ENCODE measurements around the gene FAAP100. TPM values are rescaled to one million over a fixed set of nuclear protein-coding genes. Genes with fewer than 3 reads are reported as not detected.

The FAAP100 gene
- polyA plus RNA-seq, 1 donor, result 26.9 TPM

DNA sequence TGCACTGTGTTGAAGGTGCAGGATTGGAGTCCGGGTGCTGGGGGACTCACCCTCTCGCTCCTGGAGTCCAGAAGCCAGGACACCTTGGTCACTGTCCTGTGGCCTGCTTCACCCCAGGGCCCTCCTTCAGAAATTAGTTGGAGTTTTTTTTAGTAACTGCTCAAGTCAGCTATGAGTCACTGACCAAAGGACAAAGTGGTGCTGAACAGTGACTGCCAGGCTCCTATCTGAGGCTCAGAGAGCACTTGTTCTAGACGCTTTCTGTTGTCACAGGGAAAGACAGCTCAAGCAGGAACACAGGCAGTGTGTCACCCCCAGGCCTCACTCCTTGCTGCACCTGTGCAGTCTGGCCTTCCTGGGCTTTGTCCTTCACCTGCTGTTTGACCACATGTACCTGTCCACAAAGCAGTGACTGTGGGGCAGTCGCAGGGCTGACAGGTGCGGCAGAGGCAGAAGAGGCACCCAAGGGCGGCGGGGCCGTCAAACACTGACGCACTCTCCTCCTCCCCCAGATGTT is 4.1 kb upstream of the FAAP100 start:
- DNase-seq, result peak; percentile 71 to 86
- peak overlapping the region; percentile 56 for H3K27ac ChIP-seq (ENCODE audit: low read length)

DNA sequence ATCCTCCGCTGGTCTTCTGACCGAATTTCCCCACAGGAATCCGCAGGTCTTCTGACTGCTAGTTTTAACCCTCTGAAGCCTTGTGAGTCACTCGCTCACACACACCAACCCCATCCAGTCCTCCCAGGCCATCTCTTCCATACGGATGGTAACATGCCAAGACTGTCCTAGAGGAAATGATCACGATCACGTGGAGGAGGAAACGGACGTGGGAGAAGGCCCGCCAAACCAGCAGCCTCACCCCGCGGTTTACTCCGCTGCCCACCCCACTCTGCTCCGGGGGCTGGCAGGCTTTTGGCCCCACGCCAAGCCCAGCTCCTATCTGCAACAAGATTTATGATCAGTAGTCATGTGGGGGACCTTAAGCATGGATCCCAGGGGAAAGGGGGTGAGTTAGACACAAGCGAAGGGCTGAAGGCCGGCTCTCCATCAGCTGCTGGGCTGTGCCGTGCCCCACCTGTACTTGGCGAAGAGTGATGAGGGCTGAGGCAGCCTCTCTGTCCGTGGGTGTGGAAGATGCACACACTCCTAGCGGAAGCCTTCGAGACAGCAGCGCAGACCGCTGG is 1.5 kb upstream of the FAAP100 start:
- H3K4me1 ChIP-seq (ENCODE audit: control insufficient read depth, insufficient read depth, low read length), result peaks cover 38% of the 10 kb centered on the region
- peak overlapping the region; percentile 84 for H3K27ac ChIP-seq (ENCODE audit: low read length)
- WGBS (ENCODE audit: insufficient coverage, low lambda C conversion rate), result no CpG with 5 or more reads among the region's 24 CpGs
- peaks cover 36% of the 10 kb centered on the region for H3K36me3 ChIP-seq (ENCODE audit: control insufficient read depth, insufficient read depth, low read length)
- H3K27me3 ChIP-seq (ENCODE audit: control insufficient read depth, insufficient read depth, low read length), result no peaks in the 10 kb centered on the region
- peak in 1 of 2 donors; percentile 60 for DNase-seq
- peaks cover 4% of the 10 kb centered on the region for H3K9me3 ChIP-seq (ENCODE audit: control insufficient read depth, low read depth, low read length)
- H3K4me3 ChIP-seq (ENCODE audit: low read length), result peak overlapping the region; percentile 76

More for the DNA sequence above, 4.1 kb upstream of the FAAP100 start:
- H3K27me3 ChIP-seq (ENCODE audit: control insufficient read depth, insufficient read depth, low read length), result no peaks in the 10 kb centered on the region
- H3K4me1 ChIP-seq (ENCODE audit: control insufficient read depth, insufficient read depth, low read length), result peaks cover 38% of the 10 kb centered on the region
- WGBS (ENCODE audit: insufficient coverage, low lambda C conversion rate), result no CpG with 5 or more reads among the region's 9 CpGs
- H3K4me3 ChIP-seq (ENCODE audit: low read length), result no peak overlapping the region
- H3K36me3 ChIP-seq (ENCODE audit: control insufficient read depth, insufficient read depth, low read length), result peaks cover 34% of the 10 kb centered on the region
- no peaks in the 10 kb centered on the region for H3K9me3 ChIP-seq (ENCODE audit: control insufficient read depth, low read depth, low read length)

DNA sequence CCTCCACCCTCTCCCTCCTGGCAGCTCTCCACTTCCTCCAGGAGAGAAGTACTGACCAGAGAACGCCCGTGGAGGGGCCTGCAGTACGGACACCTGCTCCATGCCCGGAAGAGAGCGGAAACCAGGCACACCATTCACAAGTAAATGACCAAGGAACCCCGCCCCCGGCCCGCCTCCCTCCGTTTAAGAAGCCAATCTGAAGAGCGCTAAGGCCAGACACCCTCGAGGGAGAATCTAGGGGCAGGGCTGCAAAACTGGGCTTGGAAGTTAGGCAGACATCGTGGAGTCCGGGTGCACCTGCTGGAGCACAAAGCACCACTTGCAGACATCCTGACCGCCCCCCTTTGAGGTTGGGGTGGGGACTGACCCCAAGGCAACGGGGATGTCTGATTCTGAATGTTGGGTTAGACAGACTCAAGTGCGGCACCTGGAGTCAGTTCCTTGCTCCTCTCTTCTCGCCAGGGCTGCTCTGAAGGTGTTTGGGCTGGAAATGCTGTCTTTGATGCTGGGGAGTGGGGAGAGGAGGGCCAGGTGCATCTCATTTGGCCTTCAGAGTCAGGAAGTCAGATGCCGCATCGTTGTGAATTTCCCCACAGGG is 964 bp upstream of the FAAP100 start:
- peak overlapping the region; percentile 84 for H3K27ac ChIP-seq (ENCODE audit: low read length)
- peaks cover 35% of the 10 kb centered on the region for H3K36me3 ChIP-seq (ENCODE audit: control insufficient read depth, insufficient read depth, low read length)
- H3K4me3 ChIP-seq (ENCODE audit: low read length), result peak overlapping the region; percentile 76
- H3K27me3 ChIP-seq (ENCODE audit: control insufficient read depth, insufficient read depth, low read length), result no peaks in the 10 kb centered on the region
- peaks cover 38% of the 10 kb centered on the region for H3K4me1 ChIP-seq (ENCODE audit: control insufficient read depth, insufficient read depth, low read length)
- no CpG with 5 or more reads among the region's 19 CpGs for WGBS (ENCODE audit: insufficient coverage, low lambda C conversion rate)
- DNase-seq, result peak; percentile 56 to 85
- peaks cover 4% of the 10 kb centered on the region for H3K9me3 ChIP-seq (ENCODE audit: control insufficient read depth, low read depth, low read length)

DNA sequence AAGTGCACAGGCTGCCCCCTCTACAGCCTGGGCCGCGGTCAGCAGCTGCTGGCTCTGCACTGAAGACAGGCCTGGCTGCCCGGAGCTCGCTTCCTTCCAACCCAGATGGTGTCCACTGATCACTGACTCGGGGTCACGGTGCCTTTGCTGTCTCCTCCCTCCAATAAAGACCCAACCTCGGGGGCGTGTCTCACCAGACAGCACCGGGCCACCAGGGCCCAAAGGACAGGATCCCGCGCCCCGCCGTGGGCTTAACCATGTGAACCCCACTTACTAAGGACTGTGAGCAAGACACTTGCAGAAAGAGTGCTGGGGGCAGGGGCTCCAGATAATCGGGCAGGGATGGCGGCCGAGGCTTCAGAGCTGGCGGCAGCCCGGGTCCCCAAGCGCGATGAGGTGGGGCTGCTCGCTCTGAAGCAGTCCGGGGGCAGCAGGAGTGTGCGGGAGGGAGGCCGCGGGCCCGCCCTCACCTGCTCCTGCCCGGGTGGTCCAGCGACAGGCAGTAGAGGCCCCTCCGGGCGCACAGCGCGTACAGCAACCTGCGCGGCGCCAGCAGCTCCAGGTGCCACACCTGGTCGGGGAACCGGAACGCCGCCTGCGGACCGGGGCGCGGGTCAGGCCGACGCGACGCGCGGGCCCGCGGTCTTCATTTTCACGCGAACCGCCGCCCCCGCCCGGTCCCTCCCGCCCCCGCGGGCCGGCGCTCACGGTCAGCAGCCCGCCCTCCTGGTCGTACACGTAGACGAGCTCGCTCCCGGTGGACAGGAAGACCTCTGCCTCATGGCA is 502 bp downstream of the FAAP100 start:
- peaks cover 27% of the 10 kb centered on the region for H3K4me1 ChIP-seq (ENCODE audit: control insufficient read depth, insufficient read depth, low read length)
- H3K36me3 ChIP-seq (ENCODE audit: control insufficient read depth, insufficient read depth, low read length), result peaks cover 36% of the 10 kb centered on the region
- peaks cover 4% of the 10 kb centered on the region for H3K9me3 ChIP-seq (ENCODE audit: control insufficient read depth, low read depth, low read length)
- WGBS (ENCODE audit: insufficient coverage, low lambda C conversion rate), result no CpG with 5 or more reads among the region's 69 CpGs
- H3K27ac ChIP-seq (ENCODE audit: low read length), result no peak overlapping the region
- peak overlapping the region; percentile 76 for H3K4me3 ChIP-seq (ENCODE audit: low read length)
- no peaks in the 10 kb centered on the region for H3K27me3 ChIP-seq (ENCODE audit: control insufficient read depth, insufficient read depth, low read length)
- DNase-seq, result peak in 1 of 2 donors; percentile 17

DNA sequence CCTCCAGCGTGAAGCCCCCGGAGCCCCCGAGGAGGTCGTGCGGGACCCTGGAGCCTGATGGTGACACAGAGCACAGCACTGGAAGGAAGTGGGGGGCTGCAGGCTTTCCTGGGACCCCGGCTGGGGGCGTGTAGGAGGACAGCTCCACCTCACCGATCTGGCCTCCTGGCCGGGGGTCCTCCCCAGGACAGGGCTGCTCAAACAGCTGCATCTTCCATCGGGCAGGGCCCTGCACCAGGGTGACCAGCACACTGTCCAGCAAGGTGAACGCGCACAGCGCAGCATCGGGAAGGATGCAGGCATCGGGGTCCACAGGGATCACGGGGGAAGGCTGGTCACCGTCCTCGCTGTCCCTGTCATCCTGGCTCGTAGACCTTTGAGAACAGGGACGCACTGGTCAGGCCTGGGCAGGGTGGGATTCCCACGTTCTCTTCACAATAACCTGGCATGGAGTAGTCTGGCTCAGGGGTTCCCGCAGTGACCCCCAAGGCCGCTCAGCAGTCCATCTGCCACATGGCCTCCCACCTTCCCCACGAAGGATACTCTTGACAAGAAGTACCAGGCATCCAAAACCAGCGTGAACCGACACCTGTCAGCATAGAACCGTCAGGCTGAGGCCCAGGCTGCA is 1.2 kb downstream of the FAAP100 start:
- H3K4me1 ChIP-seq (ENCODE audit: control insufficient read depth, insufficient read depth, low read length), result peaks cover 21% of the 10 kb centered on the region
- no CpG with 5 or more reads among the region's 27 CpGs for WGBS (ENCODE audit: insufficient coverage, low lambda C conversion rate)
- H3K9me3 ChIP-seq (ENCODE audit: control insufficient read depth, low read depth, low read length), result peaks cover 4% of the 10 kb centered on the region
- H3K27me3 ChIP-seq (ENCODE audit: control insufficient read depth, insufficient read depth, low read length), result no peaks in the 10 kb centered on the region
- DNase-seq, result no peak
- H3K36me3 ChIP-seq (ENCODE audit: control insufficient read depth, insufficient read depth, low read length), result peaks cover 42% of the 10 kb centered on the region
- H3K27ac ChIP-seq (ENCODE audit: low read length), result no peak overlapping the region
- H3K4me3 ChIP-seq (ENCODE audit: low read length), result peak overlapping the region; percentile 76

DNA sequence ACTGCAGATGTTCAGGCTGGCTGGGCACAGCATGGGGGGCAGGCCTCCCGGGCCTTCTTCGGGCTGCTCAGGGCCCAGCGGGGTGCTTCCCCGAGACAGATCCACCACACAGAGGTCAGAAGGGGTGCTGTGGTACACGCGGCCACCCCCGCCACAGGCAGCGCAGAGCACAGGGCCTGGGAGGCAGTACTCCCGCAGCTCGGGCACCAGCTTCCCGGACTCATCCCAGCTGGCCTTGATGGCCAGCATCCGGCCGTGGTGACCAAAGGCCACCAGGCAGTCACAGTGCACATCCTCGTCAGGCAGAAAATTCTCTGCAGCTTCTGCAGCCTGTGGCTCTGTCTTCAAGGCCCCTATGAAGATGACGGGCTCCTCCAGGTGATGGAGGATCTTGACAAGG is 1.9 kb downstream of the FAAP100 start:
- Histone ChIP-seq H3K27ac (ENCODE audit: low read length) (no peak overlapping the region), H3K4me1 (ENCODE audit: control insufficient read depth, insufficient read depth, low read length) (peaks cover 15% of the 10 kb centered on the region), H3K27me3 (ENCODE audit: control insufficient read depth, insufficient read depth, low read length) (no peaks in the 10 kb centered on the region), H3K36me3 (ENCODE audit: control insufficient read depth, insufficient read depth, low read length) (peaks cover 49% of the 10 kb centered on the region), H3K9me3 (ENCODE audit: control insufficient read depth, low read depth, low read length) (peaks cover 4% of the 10 kb centered on the region), H3K4me3 (ENCODE audit: low read length) (no peak overlapping the region)
- DNase-seq, result no peak
- WGBS (ENCODE audit: insufficient coverage, low lambda C conversion rate), result no CpG with 5 or more reads among the region's 15 CpGs

DNA sequence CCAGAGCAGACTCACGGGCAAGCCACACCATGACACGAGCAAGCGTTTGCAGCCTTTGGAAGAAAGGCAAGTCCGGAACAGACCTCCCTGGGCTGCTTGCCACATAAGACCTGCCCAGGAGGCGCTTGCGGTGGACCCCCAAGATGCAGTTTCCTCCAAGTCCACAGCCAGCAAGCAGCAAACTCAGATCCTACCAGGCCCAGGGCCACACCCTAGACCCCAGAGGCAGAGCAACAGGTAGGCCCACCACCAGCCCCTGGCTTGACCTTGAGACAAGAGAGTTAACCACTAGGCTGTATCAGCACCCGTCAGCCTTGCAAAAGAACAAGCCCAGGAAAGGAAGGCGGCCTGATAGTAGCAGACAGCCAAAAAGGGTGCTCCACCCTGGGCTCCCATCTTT is 2.3 kb downstream of the FAAP100 start:
- WGBS (ENCODE audit: insufficient coverage, low lambda C conversion rate), result no CpG with 5 or more reads among the region's 8 CpGs
- Histone ChIP-seq H3K4me1 (ENCODE audit: control insufficient read depth, insufficient read depth, low read length) (peaks cover 15% of the 10 kb centered on the region), H3K36me3 (ENCODE audit: control insufficient read depth, insufficient read depth, low read length) (peaks cover 53% of the 10 kb centered on the region), H3K4me3 (ENCODE audit: low read length) (no peak overlapping the region), H3K27me3 (ENCODE audit: control insufficient read depth, insufficient read depth, low read length) (no peaks in the 10 kb centered on the region), H3K27ac (ENCODE audit: low read length) (no peak overlapping the region), H3K9me3 (ENCODE audit: control insufficient read depth, low read depth, low read length) (peaks cover 4% of the 10 kb centered on the region)
- no peak for DNase-seq

DNA sequence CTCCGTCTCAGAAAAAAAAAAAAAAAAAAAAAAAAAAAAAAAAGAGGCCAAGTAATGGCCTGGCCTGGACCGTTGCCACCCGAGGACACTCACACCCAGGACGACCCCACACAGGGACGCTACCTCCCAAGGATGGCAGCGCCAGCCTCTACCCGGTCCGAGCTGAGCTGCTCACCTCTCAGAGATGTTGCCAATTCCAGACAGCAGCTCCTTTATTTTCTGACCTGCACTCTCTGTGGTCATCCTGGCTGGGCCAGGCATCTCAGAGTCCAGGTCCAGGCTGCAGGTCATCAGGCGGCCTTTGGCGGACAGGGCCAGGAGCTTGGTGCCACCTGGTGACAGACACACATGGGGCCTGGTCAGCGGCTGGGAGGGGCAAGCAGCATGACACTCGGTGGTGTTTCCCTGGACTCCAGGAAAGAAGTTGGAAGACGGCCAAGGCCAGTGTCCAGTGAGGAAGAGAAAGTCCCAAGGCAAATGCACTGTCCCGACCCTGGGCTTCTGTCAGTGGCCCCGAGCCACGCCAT is 3.1 kb downstream of the FAAP100 start:
- Histone ChIP-seq H3K36me3 (ENCODE audit: control insufficient read depth, insufficient read depth, low read length) (peaks cover 60% of the 10 kb centered on the region), H3K27me3 (ENCODE audit: control insufficient read depth, insufficient read depth, low read length) (no peaks in the 10 kb centered on the region), H3K9me3 (ENCODE audit: control insufficient read depth, low read depth, low read length) (peaks cover 4% of the 10 kb centered on the region), H3K4me3 (ENCODE audit: low read length) (no peak overlapping the region), H3K27ac (ENCODE audit: low read length) (no peak overlapping the region), H3K4me1 (ENCODE audit: control insufficient read depth, insufficient read depth, low read length) (peaks cover 10% of the 10 kb centered on the region)
- no CpG with 5 or more reads among the region's 16 CpGs for WGBS (ENCODE audit: insufficient coverage, low lambda C conversion rate)
- no peak for DNase-seq

DNA sequence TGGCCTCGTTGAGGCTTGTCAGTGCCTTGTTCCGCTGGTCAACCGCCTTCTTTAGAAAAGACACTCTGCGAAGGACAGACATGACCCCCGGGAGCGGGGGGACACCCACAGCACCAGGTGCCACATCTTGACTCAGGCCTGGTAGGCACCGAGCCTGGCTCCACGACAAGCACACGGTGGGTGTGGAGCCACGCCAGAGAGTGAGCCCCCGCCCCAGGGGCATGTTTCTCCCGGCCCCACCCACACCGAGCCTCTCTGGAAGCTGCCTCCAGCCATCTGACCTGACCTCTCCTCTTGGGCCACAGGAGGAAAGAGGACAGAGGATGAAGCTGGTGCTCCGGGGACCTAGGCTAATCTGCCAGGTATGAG is 4.6 kb downstream of the FAAP100 start:
- DNase-seq, result no peak
- no peak overlapping the region for H3K4me3 ChIP-seq (ENCODE audit: low read length)
- no peak overlapping the region for H3K27ac ChIP-seq (ENCODE audit: low read length)
- no peaks in the 10 kb centered on the region for H3K4me1 ChIP-seq (ENCODE audit: control insufficient read depth, insufficient read depth, low read length)
- WGBS (ENCODE audit: insufficient coverage, low lambda C conversion rate), result no CpG with 5 or more reads among the region's 14 CpGs
- H3K9me3 ChIP-seq (ENCODE audit: control insufficient read depth, low read depth, low read length), result peaks cover 4% of the 10 kb centered on the region
- peaks cover 74% of the 10 kb centered on the region for H3K36me3 ChIP-seq (ENCODE audit: control insufficient read depth, insufficient read depth, low read length)
- H3K27me3 ChIP-seq (ENCODE audit: control insufficient read depth, insufficient read depth, low read length), result no peaks in the 10 kb centered on the region
